ENCODE data around the gene PRPS2.
A peak's percentile ranks its signal among the peaks of the same experiment; 100 is the strongest.

Gene PRPS2

DNA sequence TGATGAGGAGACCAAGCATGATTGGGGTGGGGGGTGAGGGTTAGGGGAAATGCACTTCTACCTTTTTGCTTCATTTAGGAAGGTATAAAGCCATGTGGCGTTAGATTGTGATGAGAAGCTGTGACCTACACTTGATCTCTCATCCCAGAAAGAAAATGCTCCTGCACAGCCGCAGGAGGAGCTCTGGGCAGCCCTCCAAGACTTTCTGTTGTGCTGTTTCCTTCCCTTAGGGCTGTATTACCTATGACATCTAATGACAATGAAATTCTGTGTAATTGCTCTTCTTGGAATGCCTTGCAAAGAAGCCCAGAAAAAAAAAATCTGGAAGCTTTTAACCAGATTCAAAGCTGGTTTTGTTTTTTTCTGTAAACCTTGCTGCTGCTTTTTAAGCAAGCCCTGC, 13.4 kb downstream of the PRPS2 start:
- Histone ChIP-seq H3K4me3 (IDR thresholded peaks at IDR 0.05; ENCODE audit: insufficient read depth, low read depth, low read length) (no peak overlapping the region), H3K4me1 (ENCODE audit: low read depth, poor library complexity, severe bottlenecking) (no peaks in the 10 kb centered on the region), H3K79me2 (ENCODE audit: insufficient read depth, low read depth) (no peaks in the 10 kb centered on the region), H3K27me3 (ENCODE audit: insufficient read depth, low read depth) (no peaks in the 10 kb centered on the region), H2AFZ (ENCODE audit: low read depth) (no peak overlapping the region), H3K9ac (no peak overlapping the region), H3K36me3 (ENCODE audit: insufficient read depth) (peaks cover 6% of the 10 kb centered on the region; the same call in 1 of the 2 replicates), H3K27ac (no peak overlapping the region), H3K4me2 (no peak overlapping the region), H4K20me1 (ENCODE audit: insufficient read depth) (no peaks in the 10 kb centered on the region)
- no peak for TF ChIP-seq CTCF (conservative IDR thresholded peaks at IDR 0.05; ENCODE audit: low read depth, low read length)

- Histone ChIP-seq H3K4me2 (no peak overlapping the region), H3K36me3 (ENCODE audit: insufficient read depth) (peaks cover 6% of the 10 kb centered on the region; the same call in 1 of the 2 replicates), H3K9ac (no peak overlapping the region), H3K4me1 (ENCODE audit: low read depth, poor library complexity, severe bottlenecking) (no peaks in the 10 kb centered on the region), H3K27ac (no peak overlapping the region), H4K20me1 (ENCODE audit: insufficient read depth) (no peaks in the 10 kb centered on the region), H3K27me3 (ENCODE audit: insufficient read depth, low read depth) (no peaks in the 10 kb centered on the region), H3K4me3 (IDR thresholded peaks at IDR 0.05; ENCODE audit: insufficient read depth, low read depth, low read length) (no peak overlapping the region), H3K79me2 (ENCODE audit: insufficient read depth, low read depth) (no peaks in the 10 kb centered on the region), H2AFZ (ENCODE audit: low read depth) (no peak overlapping the region)
- TF ChIP-seq CTCF (conservative IDR thresholded peaks at IDR 0.05; ENCODE audit: low read depth, low read length), result no peak
Observed at GRCh38 chrX:12805333-12805732, 14.1 kb downstream of the PRPS2 start.

DNA sequence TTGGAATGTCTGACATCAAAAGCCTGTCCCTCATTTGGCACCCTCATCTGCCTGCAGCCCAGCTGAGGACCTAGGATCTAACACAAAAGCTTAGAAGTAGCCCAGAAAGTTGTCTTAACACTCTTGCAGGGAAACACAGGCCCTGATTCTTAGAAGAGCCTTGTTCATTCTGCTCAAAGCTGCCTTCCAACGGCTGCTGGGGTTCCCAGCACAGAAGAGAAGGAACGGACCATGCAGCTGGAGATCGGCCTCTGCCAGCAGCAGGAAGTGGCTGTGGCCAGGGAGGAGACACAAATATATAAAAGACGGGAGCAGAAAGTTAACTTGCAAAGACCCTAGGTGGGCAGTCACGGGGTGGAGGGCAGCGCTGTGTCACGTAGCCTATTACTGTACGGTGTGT, 20.4 kb downstream of the PRPS2 start:
- H4K20me1 ChIP-seq (ENCODE audit: insufficient read depth), result no peaks in the 10 kb centered on the region
- peaks cover 6% of the 10 kb centered on the region; the same call in 1 of the 2 replicates for H3K36me3 ChIP-seq (ENCODE audit: insufficient read depth)

GRCh38 chrX:12814420-12814819, 23.2 kb downstream of the PRPS2 start:
- H3K27me3 ChIP-seq (ENCODE audit: insufficient read depth, low read depth), result no peaks in the 10 kb centered on the region
- no peaks in the 10 kb centered on the region for H4K20me1 ChIP-seq (ENCODE audit: insufficient read depth)
- H3K36me3 ChIP-seq (ENCODE audit: insufficient read depth), result peaks cover under 1% of the 10 kb centered on the region; the same call in 1 of the 2 replicates
- no peak overlapping the region for H3K4me3 ChIP-seq (IDR thresholded peaks at IDR 0.05; ENCODE audit: insufficient read depth, low read depth, low read length)
- H3K9ac ChIP-seq, result no peak overlapping the region
- H2AFZ ChIP-seq (ENCODE audit: low read depth), result no peak overlapping the region
- peaks cover 25% of the 10 kb centered on the region for H3K4me1 ChIP-seq (ENCODE audit: low read depth, poor library complexity, severe bottlenecking)
- no peaks in the 10 kb centered on the region for H3K79me2 ChIP-seq (ENCODE audit: insufficient read depth, low read depth)
- TF ChIP-seq CTCF (conservative IDR thresholded peaks at IDR 0.05; ENCODE audit: low read depth, low read length), result peak; percentile 70
- no peak overlapping the region for H3K27ac ChIP-seq
- peak overlapping the region; percentile 9; the same call in 1 of the 2 replicates for H3K4me2 ChIP-seq

More for the DNA sequence above, 20.4 kb downstream of the PRPS2 start:
- Histone ChIP-seq H2AFZ (ENCODE audit: low read depth) (no peak overlapping the region), H3K27ac (no peak overlapping the region), H3K4me2 (no peak overlapping the region), H3K79me2 (ENCODE audit: insufficient read depth, low read depth) (no peaks in the 10 kb centered on the region), H3K4me1 (ENCODE audit: low read depth, poor library complexity, severe bottlenecking) (peaks cover 18% of the 10 kb centered on the region), H3K9ac (no peak overlapping the region), H3K27me3 (ENCODE audit: insufficient read depth, low read depth) (no peaks in the 10 kb centered on the region), H3K4me3 (IDR thresholded peaks at IDR 0.05; ENCODE audit: insufficient read depth, low read depth, low read length) (no peak overlapping the region)
- TF ChIP-seq CTCF (conservative IDR thresholded peaks at IDR 0.05; ENCODE audit: low read depth, low read length), result no peak
